Pulmonary artery endothelial cell (primary cell): ENCODE data around the gene GOLM1. TPM values are rescaled to one million over a fixed set of nuclear protein-coding genes. Genes with fewer than 3 reads are reported as not detected.

Source experiments
- DNase-seq: peaks from one replicate; pipeline ENCODE4 v3.0.0-alpha.2; 2011; ENCODE audit warnings: low read depth, low spot score
- total RNA-seq: library from RNA; depleted of rRNA; stranded (reverse); fragments of >200 nt; gene quantifications from 2 replicates; pipeline ENCODE4 v1.2.3, GENCODE V29; 2014

GOLM1 gene
- total RNA-seq, 1 donor from 2014 or later = 85.1 TPM

DNA sequence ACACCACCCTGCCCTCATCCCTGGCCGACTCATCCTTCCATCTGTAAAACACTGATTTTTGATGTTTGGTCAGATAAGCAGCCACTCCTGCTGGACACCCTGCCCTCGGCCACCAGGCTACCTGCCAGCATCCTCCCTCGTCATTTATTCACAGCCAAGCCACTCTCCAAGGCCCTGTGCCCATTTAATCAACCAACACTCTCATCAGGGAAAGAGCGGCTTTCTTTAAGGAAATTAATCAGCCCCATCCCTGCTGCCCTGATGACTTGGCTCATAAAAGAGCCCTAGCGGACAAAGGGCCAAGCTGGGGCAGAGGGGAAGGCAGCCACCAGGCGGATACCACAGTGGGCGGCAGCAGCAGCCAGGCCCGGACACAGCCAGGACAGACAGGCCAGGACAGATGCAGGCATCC lies 52.4 kb downstream of the GOLM1 start:
- no peak for DNase-seq

DNA sequence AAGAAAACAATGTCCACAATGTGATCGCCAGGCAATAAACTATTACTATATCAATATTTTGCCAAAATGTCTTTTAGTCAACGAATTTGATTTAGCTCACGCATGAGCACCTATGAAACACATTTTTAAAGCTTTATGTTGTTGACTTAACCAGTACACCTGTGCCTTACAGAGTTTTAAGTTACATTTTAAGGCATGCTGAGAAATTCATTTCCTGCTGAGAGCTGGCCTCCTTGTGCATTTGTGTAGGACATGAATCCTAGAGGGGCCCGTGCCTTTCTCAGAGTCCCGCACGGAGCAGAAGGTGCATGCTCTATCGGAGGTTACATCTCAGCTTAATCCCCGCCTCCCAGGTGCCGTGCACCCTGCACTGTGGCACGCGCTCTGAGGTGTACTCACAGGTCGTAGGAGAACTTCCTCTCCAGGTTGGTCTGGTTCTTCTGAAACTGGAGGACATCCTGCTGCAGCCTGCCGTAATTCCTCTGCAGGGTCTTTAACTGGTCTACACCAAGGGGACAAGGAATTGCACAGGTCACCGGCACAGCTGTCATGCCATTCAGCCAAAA lies 53.2 kb downstream of the GOLM1 start:
- no peak for DNase-seq

DNA sequence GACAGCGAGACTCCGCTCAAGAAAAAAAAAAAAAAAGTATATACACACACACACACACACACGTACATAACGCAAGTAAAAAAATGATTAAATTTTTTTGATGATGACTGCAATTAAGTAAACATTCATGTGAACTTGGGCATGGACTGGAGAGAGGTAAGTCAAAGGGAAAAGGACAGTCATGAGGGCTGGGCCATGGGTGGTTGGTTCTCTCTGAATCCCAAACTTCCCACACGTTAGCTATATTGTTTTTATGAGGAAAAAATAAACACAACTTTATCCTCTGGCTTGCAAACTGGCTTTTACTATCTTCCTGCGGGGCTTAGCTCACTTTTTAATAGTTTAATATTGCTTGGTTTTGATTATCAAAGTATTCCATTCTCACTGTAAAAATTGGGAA lies 53.7 kb downstream of the GOLM1 start:
- no peak for DNase-seq

GRCh38 chr9:86043999-86044398 lies 55.4 kb downstream of the GOLM1 start:
- DNase-seq = no peak

- no peak for DNase-seq
Measured at GRCh38 chr9:86043586-86043985, 55.8 kb downstream of the GOLM1 start.

DNA sequence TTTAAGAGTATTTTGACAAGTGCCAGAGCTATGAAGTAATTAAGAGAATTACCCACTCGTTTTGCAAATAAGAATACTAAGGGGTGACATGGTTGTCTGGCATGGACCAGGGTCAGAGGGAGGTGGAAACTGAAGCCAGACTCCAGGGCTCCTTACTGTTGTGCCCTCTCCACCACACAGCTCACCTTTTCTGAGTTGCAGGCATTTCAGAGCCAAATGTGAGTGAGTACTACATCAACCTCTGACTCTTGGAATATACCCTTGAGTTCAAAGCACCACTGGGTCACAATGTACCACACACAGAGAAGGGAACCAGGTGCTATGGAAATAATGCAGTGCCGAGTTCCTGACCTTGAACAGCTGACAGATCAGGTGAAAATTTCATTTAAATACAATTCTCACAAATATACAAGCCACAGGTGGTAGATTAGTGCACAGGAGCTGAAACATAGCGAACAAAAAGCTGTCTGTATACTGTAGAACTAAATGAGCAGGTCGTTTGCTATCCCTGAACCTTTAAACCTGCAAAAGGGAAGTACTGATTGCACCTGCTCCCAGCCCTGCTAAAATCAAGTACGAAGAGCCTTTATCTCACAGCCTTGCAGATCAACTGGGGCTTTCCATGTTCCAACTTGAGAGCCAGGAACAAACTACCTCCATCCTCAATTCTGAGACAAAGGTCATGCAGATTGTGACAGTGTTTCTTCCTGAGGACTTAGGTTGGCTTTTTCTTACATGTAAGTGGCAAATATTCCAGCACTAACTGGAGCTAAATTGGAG lies 57.0 kb downstream of the GOLM1 start:
- no peak for DNase-seq

- DNase-seq = no peak
Measured at GRCh38 chr9:86041311-86041741, 58.0 kb downstream of the GOLM1 start.

- DNase-seq = no peak
Measured at GRCh38 chr9:86040861-86041155, 58.5 kb downstream of the GOLM1 start.

- no peak for DNase-seq
Measured at GRCh38 chr9:86039991-86040860, 59.1 kb downstream of the GOLM1 start.

GRCh38 chr9:86036555-86036954 lies 62.8 kb downstream of the GOLM1 start:
- no peak for DNase-seq

DNA sequence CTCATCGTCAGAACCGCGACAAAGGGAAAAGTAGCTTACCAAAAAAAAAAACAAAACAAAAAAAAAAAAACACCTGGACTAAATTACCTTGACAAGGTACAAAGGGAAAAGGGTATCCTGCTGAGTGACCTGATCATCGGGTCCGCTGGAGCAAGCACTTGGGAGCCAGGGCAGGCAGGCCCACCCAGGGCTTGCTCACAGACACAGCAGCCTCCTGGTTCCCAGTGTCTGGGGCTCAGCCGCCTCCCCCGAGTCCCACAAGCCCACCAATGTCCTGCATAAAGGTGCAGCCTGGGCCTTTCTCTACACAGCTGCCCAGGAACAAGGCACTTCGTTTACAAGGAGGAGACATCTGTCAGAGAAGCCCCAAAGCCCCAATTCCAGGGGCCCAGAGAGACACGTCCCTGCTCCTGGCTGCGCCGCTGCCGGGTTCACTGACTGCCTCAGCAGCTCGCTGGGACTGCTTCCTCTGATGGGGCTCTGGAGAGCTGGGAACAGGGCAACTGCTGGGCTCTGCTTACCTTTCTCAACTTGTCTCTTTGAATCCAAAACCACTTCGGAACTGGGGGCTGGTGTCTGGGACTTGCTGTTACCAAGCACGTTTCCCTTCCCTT lies 63.4 kb downstream of the GOLM1 start:
- DNase-seq = no peak

GRCh38 chr9:86034863-86035734 lies 64.3 kb downstream of the GOLM1 start:
- peak; percentile 10 for DNase-seq

DNA sequence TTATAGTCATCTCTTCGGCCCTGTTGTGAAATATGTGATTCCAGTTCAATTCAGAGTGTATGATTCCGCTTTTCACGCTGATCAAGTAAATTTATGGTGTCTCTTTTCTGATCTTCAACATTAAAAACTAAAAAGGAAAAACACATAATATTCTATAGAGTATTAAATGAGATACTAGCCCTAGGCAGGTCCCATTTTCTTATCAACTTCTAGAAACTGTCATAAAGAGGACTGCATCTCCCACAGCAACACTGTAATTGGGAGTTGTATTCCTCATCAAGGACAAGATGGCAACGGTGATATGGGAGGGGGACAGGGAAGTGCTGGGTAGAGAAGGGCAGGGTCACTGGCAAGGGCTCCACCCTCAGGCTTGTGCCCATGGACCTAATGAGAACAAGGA lies 71.6 kb downstream of the GOLM1 start:
- DNase-seq = no peak

- no peak for DNase-seq
Measured at GRCh38 chr9:86022687-86023266, 76.6 kb downstream of the GOLM1 start.

GRCh38 chr9:86021166-86021565 lies 78.2 kb downstream of the GOLM1 start:
- DNase-seq = no peak

- no peak for DNase-seq
Measured at GRCh38 chr9:86020731-86021130, 78.6 kb downstream of the GOLM1 start.

GRCh38 chr9:86009133-86009532 lies 90.2 kb downstream of the GOLM1 start:
- no peak for DNase-seq

DNA sequence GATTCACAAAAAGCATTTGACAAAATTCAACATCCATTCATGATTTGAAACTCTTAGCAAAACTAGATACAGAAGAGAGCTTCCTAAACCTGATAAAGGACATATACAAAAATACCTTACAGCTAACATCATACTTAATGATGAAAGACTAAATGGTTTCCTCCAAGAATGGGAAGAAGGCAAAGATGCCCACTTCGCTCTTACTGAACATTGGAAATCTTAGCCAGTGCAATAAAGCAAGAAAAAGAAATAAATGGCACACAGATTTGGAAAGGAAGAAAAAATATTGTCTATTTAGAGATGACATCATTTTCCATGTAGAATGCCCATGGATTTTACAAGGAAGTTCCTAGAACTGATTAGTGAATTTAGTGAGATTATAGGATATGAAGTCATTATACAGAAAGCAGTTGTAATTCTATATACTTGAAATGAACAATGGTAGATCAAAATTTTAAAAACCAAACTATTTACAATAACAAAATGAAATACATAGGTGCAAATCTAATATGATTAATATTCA lies 94.0 kb downstream of the GOLM1 start:
- DNase-seq = no peak

DNA sequence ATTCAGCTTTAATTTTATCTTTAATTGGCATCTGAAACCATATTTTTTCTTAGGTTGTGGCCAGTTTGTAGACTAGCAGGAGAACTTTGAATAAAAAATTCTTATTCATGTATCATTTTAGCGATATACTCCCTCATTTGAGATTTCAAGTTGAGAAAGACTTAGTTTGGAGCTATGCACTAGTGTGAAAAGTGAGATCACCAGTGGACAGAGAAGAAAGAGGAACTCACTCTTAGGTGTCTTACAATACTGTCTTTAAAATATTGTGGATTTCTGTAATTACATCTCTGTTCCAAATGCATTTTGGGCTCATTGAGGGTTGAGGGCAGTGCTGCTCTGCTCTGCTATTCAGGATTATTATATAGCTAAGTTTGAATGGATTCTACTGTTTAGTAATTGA lies 103.8 kb downstream of the GOLM1 start:
- DNase-seq = no peak

GRCh38 chr9:85995097-85995496 lies 104.3 kb downstream of the GOLM1 start:
- no peak for DNase-seq
